Measurements from ENCODE around the gene RAB5IF.

DNA sequence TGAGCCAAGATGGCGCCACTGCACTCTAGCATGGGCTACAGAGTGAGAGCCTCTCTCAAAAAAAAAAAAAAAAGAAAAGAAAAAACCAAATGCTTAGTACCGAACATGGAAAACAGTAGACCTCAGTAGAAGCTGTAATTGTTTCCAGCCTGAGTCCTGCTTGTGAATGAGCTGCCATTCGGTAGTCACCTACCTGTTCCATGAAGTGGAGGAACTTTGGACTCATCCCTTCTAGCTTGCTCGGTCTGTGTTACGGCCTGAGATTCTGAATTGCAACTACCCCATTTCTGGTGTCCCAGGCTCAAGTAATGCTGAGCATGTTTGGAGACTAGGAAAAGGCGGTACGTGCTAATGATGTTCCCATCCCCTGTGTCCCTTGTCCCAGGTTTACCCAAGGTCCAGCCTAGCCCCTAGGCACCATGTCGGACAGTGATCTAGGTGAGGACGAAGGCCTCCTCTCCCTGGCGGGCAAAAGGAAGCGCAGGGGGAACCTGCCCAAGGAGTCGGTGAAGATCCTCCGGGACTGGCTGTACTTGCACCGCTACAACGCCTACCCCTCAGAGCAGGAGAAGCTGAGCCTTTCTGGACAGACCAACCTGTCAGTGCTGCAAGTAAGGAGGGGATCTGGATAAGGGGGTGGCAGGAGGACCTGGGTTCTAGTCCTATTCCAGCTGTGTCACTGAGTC lies 27.1 kb upstream of the RAB5IF start:
- TF ChIP-seq EZH2 (IDR thresholded peaks at IDR 0.05) (no peak), POLR2AphosphoS5 (IDR thresholded peaks at IDR 0.05; ENCODE audit: borderline replicate concordance, low read depth, low read length) (no peak), FOXP2 (optimal IDR thresholded peaks at IDR 0.05; ENCODE audit: control extremely low read depth, extremely low read length, insufficient read depth) (no peak)
